A673 (cell line): ENCODE measurements around the gene XIRP2. TPM values are rescaled to one million over a fixed set of nuclear protein-coding genes. Genes with fewer than 3 reads are reported as not detected.

Source experiments
- BruUV-seq: library from RNA; stranded (reverse); fragments of 400-500 nt; replicated peaks from 2 replicates; lab custom pipeline; 2021; lab: Mats Ljungman, UMichigan
- CTCF ChIA-PET: fragments of 300-600 bp; sonication (Branson Sonifier 250); formaldehyde crosslinking; loops from one replicate; lab custom pipeline; 2022; ENCODE audit warnings: antibody characterized with exemption; lab: Charles Lee
- POLR2A ChIA-PET: fragments of 300-600 bp; sonication (Branson Sonifier 250); formaldehyde crosslinking; loops from one replicate; lab custom pipeline; 2022; ENCODE audit warnings: antibody characterized with exemption; ENCODE audit not compliant: low non-redundant PET; lab: Charles Lee
- DNase-seq: peaks from one replicate; pipeline ENCODE4 v3.0.0-alpha.2; 2015; ENCODE audit warnings: low spot score
- H3K27ac ChIP-seq: fragments of 200-600 bp; sonication (generic); 2 replicates; pipeline ENCODE4 v1.5.1; 2016; ENCODE audit warnings: mixed run types, low read depth, mild to moderate bottlenecking, mixed read lengths, antibody characterized with exemption, low read length; ENCODE audit not compliant: poor library complexity, severe bottlenecking
- H3K27me3 ChIP-seq: fragments of 200-600 bp; sonication (generic); replicated peaks from 2 replicates; pipeline ENCODE4 v1.6.1; 2017; ENCODE audit warnings: mixed run types, low read depth, mild to moderate bottlenecking, mixed read lengths, antibody characterized with exemption, low read length; ENCODE audit not compliant: insufficient read depth, poor library complexity
- H3K36me3 ChIP-seq: fragments of 200-600 bp; sonication (generic); 2 replicates; pipeline ENCODE4 v1.6.1; 2016; ENCODE audit warnings: mixed run types, mild to moderate bottlenecking, mixed read lengths, antibody characterized with exemption, low read length; ENCODE audit not compliant: insufficient read depth, poor library complexity, severe bottlenecking
- H3K4me1 ChIP-seq: fragments of 200-600 bp; sonication (generic); 2 replicates; pipeline ENCODE4 v1.6.1; 2017; ENCODE audit warnings: mixed run types, mild to moderate bottlenecking, mixed read lengths, antibody characterized with exemption, low read length; ENCODE audit not compliant: insufficient read depth, poor library complexity, severe bottlenecking
- H3K4me3 ChIP-seq: fragments of 200-600 bp; sonication (generic); 2 replicates; pipeline ENCODE4 v1.5.1; 2016; ENCODE audit warnings: low read depth, mixed run types, mild to moderate bottlenecking, mixed read lengths, low read length; ENCODE audit not compliant: poor library complexity, severe bottlenecking
- H3K9me3 ChIP-seq: fragments of 200-600 bp; sonication (generic); 2 replicates; pipeline ENCODE4 v1.6.1; 2016; ENCODE audit warnings: mixed run types, low read depth, mild to moderate bottlenecking, mixed read lengths, antibody characterized with exemption, low read length; ENCODE audit not compliant: poor library complexity, severe bottlenecking
- EZH2 ChIP-seq: fragments of 200-600 bp; sonication (generic); IDR thresholded peaks from 2 replicates; pipeline ENCODE4 v1.6.1; 2017; ENCODE audit warnings: borderline replicate concordance, low read depth, mild to moderate bottlenecking, mixed read lengths, antibody characterized with exemption, low read length; ENCODE audit not compliant: poor library complexity, severe bottlenecking
- intact Hi-C: fragments of 100-400 bp; cut with micrococcal nuclease; formaldehyde crosslinking; loops from one replicate; pipeline ENCODE4 v1.10.0; 2022; ENCODE audit not compliant: unreplicated experiment
- total RNA-seq: library from RNA; stranded (reverse); gene quantifications from 2 replicates; pipeline ENCODE4 v1.2.3, GENCODE V29; 2021
- TF ChIP-seq, protein P1 (sequence below): fragments of 300-800, 200-600 bp; sonication (generic); conservative IDR thresholded peaks from 2 replicates; pipeline ENCODE4 v1.5.1; 2017; ENCODE audit warnings: low read depth, mild to moderate bottlenecking, antibody characterized with exemption, low read length, moderate library complexity, mixed read lengths

XIRP2 gene
- total RNA-seq, 1 experiment from 2014 or later = 0.04 TPM

DNA sequence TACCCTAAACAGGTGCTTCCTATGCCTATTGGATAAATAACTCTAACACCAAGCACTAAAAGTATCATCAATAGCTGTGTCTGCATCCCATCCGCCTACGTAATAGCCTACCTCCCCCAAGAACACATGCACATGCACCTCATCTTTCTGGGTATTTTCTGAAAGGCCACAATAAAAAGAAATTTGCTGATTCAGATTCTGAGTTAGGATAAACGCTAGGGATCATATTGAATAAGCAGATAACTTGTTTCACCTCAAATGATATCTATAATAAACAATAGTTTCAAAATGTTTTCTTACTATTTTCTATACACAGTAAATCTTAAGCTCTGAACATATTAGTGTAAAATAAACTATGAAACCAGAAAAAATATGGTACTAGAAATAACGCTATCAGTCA, 112.9 kb downstream of the XIRP2 start:
- intact Hi-C loops = no loop called here
- Histone ChIP-seq H3K27ac (no peak overlapping the region), H3K36me3 (no peaks in the 10 kb centered on the region), H3K4me3 (no peak overlapping the region), H3K9me3 (no peaks in the 10 kb centered on the region), H3K27me3 (no peaks in the 10 kb centered on the region), H3K4me1 (peaks cover 6% of the 10 kb centered on the region)
- CTCF ChIA-PET = no interaction called here
- no peak for DNase-seq
- TF ChIP-seq, protein P1, sequence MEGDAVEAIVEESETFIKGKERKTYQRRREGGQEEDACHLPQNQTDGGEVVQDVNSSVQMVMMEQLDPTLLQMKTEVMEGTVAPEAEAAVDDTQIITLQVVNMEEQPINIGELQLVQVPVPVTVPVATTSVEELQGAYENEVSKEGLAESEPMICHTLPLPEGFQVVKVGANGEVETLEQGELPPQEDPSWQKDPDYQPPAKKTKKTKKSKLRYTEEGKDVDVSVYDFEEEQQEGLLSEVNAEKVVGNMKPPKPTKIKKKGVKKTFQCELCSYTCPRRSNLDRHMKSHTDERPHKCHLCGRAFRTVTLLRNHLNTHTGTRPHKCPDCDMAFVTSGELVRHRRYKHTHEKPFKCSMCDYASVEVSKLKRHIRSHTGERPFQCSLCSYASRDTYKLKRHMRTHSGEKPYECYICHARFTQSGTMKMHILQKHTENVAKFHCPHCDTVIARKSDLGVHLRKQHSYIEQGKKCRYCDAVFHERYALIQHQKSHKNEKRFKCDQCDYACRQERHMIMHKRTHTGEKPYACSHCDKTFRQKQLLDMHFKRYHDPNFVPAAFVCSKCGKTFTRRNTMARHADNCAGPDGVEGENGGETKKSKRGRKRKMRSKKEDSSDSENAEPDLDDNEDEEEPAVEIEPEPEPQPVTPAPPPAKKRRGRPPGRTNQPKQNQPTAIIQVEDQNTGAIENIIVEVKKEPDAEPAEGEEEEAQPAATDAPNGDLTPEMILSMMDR = no peak
- TF ChIP-seq EZH2 = no peak
- no TSS peak for BruUV-seq
- POLR2A ChIA-PET = no interaction called here

DNA sequence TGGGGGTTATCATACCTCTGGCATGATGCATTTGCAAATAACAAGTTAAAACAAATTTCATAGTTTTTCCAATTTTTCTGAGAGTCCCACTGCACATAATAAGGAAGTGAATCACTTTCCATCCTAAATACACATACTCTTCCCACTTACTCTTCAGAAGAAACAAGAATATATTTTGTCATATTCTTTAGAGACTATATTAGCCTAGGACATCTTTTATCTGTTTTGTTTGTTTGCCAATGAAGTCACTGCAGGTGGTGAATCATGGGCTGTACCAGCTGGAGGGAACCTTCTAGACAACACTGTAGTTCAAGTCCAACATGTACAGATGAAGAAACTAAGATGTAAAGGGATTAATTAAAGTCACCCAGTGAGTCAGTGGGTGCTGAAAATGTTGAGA, 116.8 kb downstream of the XIRP2 start:
- peaks cover 12% of the 10 kb centered on the region for H3K4me1 ChIP-seq
- BruUV-seq = no TSS peak
- ChIA-PET POLR2A (no interaction called here), CTCF (no interaction called here)
- H3K9me3 ChIP-seq = no peaks in the 10 kb centered on the region
- intact Hi-C loops = no loop called here
- no peak overlapping the region for H3K27ac ChIP-seq
- no peaks in the 10 kb centered on the region for H3K27me3 ChIP-seq
- TF ChIP-seq, protein P1 = no peak
- no peak for TF ChIP-seq EZH2
- no peak overlapping the region for H3K4me3 ChIP-seq
- no peak for DNase-seq
- no peaks in the 10 kb centered on the region for H3K36me3 ChIP-seq

DNA sequence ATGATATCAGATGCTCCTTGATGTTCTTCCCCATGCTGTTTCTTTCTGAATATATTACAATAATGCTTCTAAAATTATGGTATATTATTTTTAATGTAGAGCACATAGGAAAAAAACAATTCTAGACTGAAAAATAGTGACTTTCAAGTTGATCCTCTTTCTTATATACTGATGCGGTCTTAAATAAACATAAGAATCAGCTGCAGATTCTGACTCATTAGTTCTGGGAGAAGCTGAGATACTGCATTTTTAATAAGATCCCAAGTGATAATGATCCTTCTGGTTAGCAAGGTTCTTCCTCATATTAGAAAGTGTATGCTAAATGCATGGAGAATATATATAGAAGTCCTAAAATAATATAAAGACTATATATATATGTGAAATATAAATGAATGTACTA, 124.9 kb downstream of the XIRP2 start:
- H3K36me3 ChIP-seq = no peaks in the 10 kb centered on the region
- H3K4me3 ChIP-seq = no peak overlapping the region
- TF ChIP-seq EZH2 = no peak
- ChIA-PET POLR2A (no interaction called here), CTCF (no interaction called here)
- no peaks in the 10 kb centered on the region for H3K27me3 ChIP-seq
- intact Hi-C loops = no loop called here
- no TSS peak for BruUV-seq
- no peak overlapping the region for H3K27ac ChIP-seq
- no peaks in the 10 kb centered on the region for H3K4me1 ChIP-seq
- no peaks in the 10 kb centered on the region for H3K9me3 ChIP-seq
- no peak for DNase-seq

DNA sequence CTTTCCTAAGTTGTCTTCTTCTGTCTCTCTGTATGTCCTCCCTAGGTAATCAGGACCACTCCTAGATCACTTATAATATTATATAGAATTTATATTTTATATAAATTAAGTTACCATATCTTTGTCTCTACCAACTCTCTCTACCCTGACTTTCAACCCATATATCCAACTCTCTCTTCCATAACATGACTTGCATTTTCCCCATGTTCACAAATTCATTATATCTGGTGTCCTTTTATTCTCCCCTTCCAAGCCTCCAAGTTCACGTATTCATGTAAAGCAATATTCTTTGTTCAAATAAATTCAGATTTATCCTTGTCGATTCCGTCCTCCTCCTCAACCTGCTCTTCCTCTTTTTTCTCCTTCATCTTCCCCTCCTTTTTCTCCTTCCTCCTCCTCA, 127.5 kb downstream of the XIRP2 start:
- intact Hi-C loops = no loop called here
- no peaks in the 10 kb centered on the region for H3K27me3 ChIP-seq
- TF ChIP-seq, protein P1 = no peak
- TF ChIP-seq EZH2 = no peak
- H3K27ac ChIP-seq = no peak overlapping the region
- ChIA-PET POLR2A (no interaction called here), CTCF (no interaction called here)
- DNase-seq = no peak
- H3K4me1 ChIP-seq = no peaks in the 10 kb centered on the region
- H3K4me3 ChIP-seq = no peak overlapping the region
- H3K9me3 ChIP-seq = no peaks in the 10 kb centered on the region
- BruUV-seq = no TSS peak
- no peaks in the 10 kb centered on the region for H3K36me3 ChIP-seq
